DOHH2 (cell line): Measurements from ENCODE around the gene PVALEF.
"Not testable (repeated sequence)": the region's sequence is repeated elsewhere in the genome, so short reads cannot be mapped to it uniquely, and the experiment has no call there.

Source experiments
- H3F3A ChIP-seq: fragments of 200-600 bp; sonication (generic), shearing (Covaris generic); 2 replicates; pipeline ENCODE4 v1.6.0; 2016; ENCODE audit warnings: antibody characterized with exemption, mild to moderate bottlenecking; ENCODE audit not compliant: control insufficient read depth, insufficient read depth
- H3K27ac ChIP-seq: fragments of 200-600 bp; sonication (generic); 2 replicates; pipeline ENCODE4 v1.5.1; 2014; ENCODE audit warnings: low read depth, mild to moderate bottlenecking, low read length, moderate library complexity
- H3K27me3 ChIP-seq: fragments of 200-600 bp; sonication (generic); 2 replicates; pipeline ENCODE4 v1.6.1; 2014; ENCODE audit warnings: mild to moderate bottlenecking, low read length, mixed read lengths; ENCODE audit not compliant: control insufficient read depth
- H3K36me3 ChIP-seq: fragments of 200-600 bp; sonication (generic); 2 replicates; pipeline ENCODE4 v1.6.1; 2014; ENCODE audit warnings: mild to moderate bottlenecking, low read length, moderate library complexity, mixed read lengths; ENCODE audit not compliant: control insufficient read depth
- H3K4me1 ChIP-seq: fragments of 200-600 bp; sonication (generic); 2 replicates; pipeline ENCODE4 v1.6.1; 2014; ENCODE audit warnings: mild to moderate bottlenecking, low read length, mixed read lengths; ENCODE audit not compliant: control insufficient read depth
- H3K4me2 ChIP-seq: fragments of 200-600 bp; sonication (generic); 2 replicates; pipeline ENCODE4 v1.6.0; 2014; ENCODE audit warnings: mild to moderate bottlenecking, low read length, moderate library complexity
- H3K4me3 ChIP-seq: fragments of 200-600 bp; sonication (generic); 2 replicates; pipeline ENCODE4 v1.5.1; 2014; ENCODE audit warnings: mild to moderate bottlenecking, low read length, mixed read lengths
- H3K79me2 ChIP-seq: fragments of 200-600 bp; sonication (generic); 2 replicates; pipeline ENCODE4 v1.6.1; 2014; ENCODE audit warnings: mild to moderate bottlenecking, low read length, mixed read lengths; ENCODE audit not compliant: control insufficient read depth
- H3K9me2 ChIP-seq: fragments of 200-600 bp; sonication (generic); replicated peaks from 2 replicates; pipeline ENCODE4 v1.6.1; 2014; ENCODE audit warnings: mild to moderate bottlenecking, low read length, mixed read lengths; ENCODE audit not compliant: control insufficient read depth
- H3K9me3 ChIP-seq: fragments of 200-600 bp; sonication (generic); 2 replicates; pipeline ENCODE4 v1.6.1; 2014; ENCODE audit warnings: antibody characterized with exemption, low read length, mixed read lengths; ENCODE audit not compliant: control insufficient read depth, insufficient read depth
- H4K20me1 ChIP-seq: fragments of 200-600 bp; sonication (generic); 2 replicates; pipeline ENCODE4 v1.6.0; 2014; ENCODE audit warnings: low read depth, mild to moderate bottlenecking, antibody characterized with exemption, low read length, moderate library complexity; ENCODE audit not compliant: control insufficient read depth, insufficient read depth
- CTCF ChIP-seq: fragments of 200-600 bp; sonication (generic); IDR thresholded peaks from one replicate; pipeline ENCODE4 v1.5.1; 2014; ENCODE audit warnings: antibody characterized with exemption, mild to moderate bottlenecking, low read depth, low read length; ENCODE audit not compliant: poor library complexity, severe bottlenecking
- EZH2phosphoT487 ChIP-seq: fragments of 200-600 bp; sonication (generic); IDR thresholded peaks from 2 replicates; pipeline ENCODE4 v1.6.1; 2017; ENCODE audit warnings: borderline replicate concordance, mild to moderate bottlenecking, antibody characterized with exemption, low read length, moderate library complexity, mixed read lengths

Gene PVALEF

GRCh38 chr17:81222620-81222905 is 57.3 kb downstream of the PVALEF start:
- Histone ChIP-seq H3F3A (peaks cover 3% of the 10 kb centered on the region; the same call in 1 of the 2 replicates), H3K9me2 (no peaks in the 10 kb centered on the region), H3K79me2 (peaks cover 12% of the 10 kb centered on the region), H3K4me1 (peaks cover 19% of the 10 kb centered on the region), H3K36me3 (no peaks in the 10 kb centered on the region), H3K27me3 (no peaks in the 10 kb centered on the region), H3K9me3 (no peaks in the 10 kb centered on the region), H4K20me1 (no peaks in the 10 kb centered on the region), H3K27ac (no peak overlapping the region), H3K4me3 (peak overlapping the region; percentile 98), H3K4me2 (peak overlapping the region; percentile 97)
- TF ChIP-seq CTCF (no peak), EZH2phosphoT487 (no peak)

- no peak within 1 kb of the TSS for H3K27ac ChIP-seq
- peaks cover 12% of the 10 kb centered on the region for H3K79me2 ChIP-seq
- peak within 1 kb of the TSS; percentile 98 for H3K4me3 ChIP-seq
- H3K9me2 ChIP-seq, result no peaks in the 10 kb centered on the region
- no peaks in the 10 kb centered on the region for H3K9me3 ChIP-seq
- peaks cover 25% of the 10 kb centered on the region for H3K4me1 ChIP-seq
- no peaks in the 10 kb centered on the region for H3K27me3 ChIP-seq
- H3K36me3 ChIP-seq, result no peaks in the 10 kb centered on the region
- no peak for TF ChIP-seq EZH2phosphoT487
- TF ChIP-seq CTCF, result no peak
- no peaks in the 10 kb centered on the region for H4K20me1 ChIP-seq
- peak within 1 kb of the TSS; percentile 97 for H3K4me2 ChIP-seq
- peaks cover 6% of the 10 kb centered on the region; the same call in 1 of the 2 replicates for H3F3A ChIP-seq
Measured at GRCh38 chr17:81222906-81223761, 57.8 kb downstream of the PVALEF start, which contains the start of gene CEP131. Gene CEP131, minus strand, starts transcription at chr17:81222965. Its CDS starts 2,909 bp downstream, at chr17:81220056.

- Histone ChIP-seq H4K20me1 (no peaks in the 10 kb centered on the region), H3K4me1 (peaks cover 31% of the 10 kb centered on the region), H3K27me3 (no peaks in the 10 kb centered on the region), H3K4me3 (peak overlapping the region; percentile 35; the same call in 1 of the 2 replicates), H3K79me2 (peaks cover 12% of the 10 kb centered on the region), H3K27ac (no peak overlapping the region), H3K4me2 (peak overlapping the region; percentile 36; the same call in 1 of the 2 replicates), H3F3A (peaks cover 6% of the 10 kb centered on the region; the same call in 1 of the 2 replicates), H3K36me3 (0 out of 2 replicates have a peak, but pooled peaks cover 2% of the 10 kb centered on the region), H3K9me2 (no peaks in the 10 kb centered on the region), H3K9me3 (no peaks in the 10 kb centered on the region)
- TF ChIP-seq EZH2phosphoT487 (no peak), CTCF (no peak)
Measured at GRCh38 chr17:81223762-81224130, 58.4 kb downstream of the PVALEF start.

- H3K27me3 ChIP-seq, H4K20me1 ChIP-seq, H3K4me2 ChIP-seq, H3K4me3 ChIP-seq, H3F3A ChIP-seq, H3K9me3 ChIP-seq, H3K9me2 ChIP-seq, H3K79me2 ChIP-seq: not testable (repeated sequence)
- H3K27ac ChIP-seq, result 0 out of 2 replicates have a peak overlapping the region, but pooled peaks have one; percentile 40
- H3K36me3 ChIP-seq, result peaks cover 21% of the 10 kb centered on the region
- H3K4me1 ChIP-seq, result peaks cover 25% of the 10 kb centered on the region
Measured at GRCh38 chr17:81227630-81228029, 62.3 kb downstream of the PVALEF start.
